ENCODE results near the gene RNF223.

- TF ChIP-seq CTCF (IDR thresholded peaks at IDR 0.05) = no peak
- TF ChIP-seq POLR2AphosphoS5 (IDR thresholded peaks at IDR 0.05; ENCODE audit: low read depth, low read length) = no peak
- TF ChIP-seq REST (IDR thresholded peaks at IDR 0.05; ENCODE audit: insufficient read depth in 1 of 2, low read depth in 2 of 2, low read length in 1 of 2) = no peak
- TF ChIP-seq TCF7L2 (IDR thresholded peaks at IDR 0.05; ENCODE audit: low read depth, low read length) = no peak
These were observed 19.5 kb upstream of the RNF223 start for GRCh38 chr1:1093610-1093943.

Measured in Panc1 (cell line).